Thymus (tissue), 11 donors: Measurements from ENCODE around the gene SLC16A11. TPM values are rescaled to one million over a fixed set of nuclear protein-coding genes. Genes with fewer than 3 reads are reported as not detected.

ENCODE experiments used
- DNase-seq, 9 donors: peaks; one replicate each; pipeline ENCODE4 v3.0.0-alpha.2; 2013; ENCODE audit warnings: low spot score in 9 of 9, low read depth in 6 of 9, missing footprints in 1 of 9
- H3K27ac ChIP-seq, 2 donors: one replicate each; pipeline ENCODE4 v1.5.1; 2013; ENCODE audit warnings: control low read depth in 1 of 2, low read depth in 1 of 2, low read length in 1 of 2, mild to moderate bottlenecking in 1 of 2, moderate library complexity in 1 of 2
- H3K27me3 ChIP-seq, 2 donors: one replicate each; pipeline ENCODE4 v1.5.1; 2013; ENCODE audit warnings: low read length in 1 of 2; ENCODE audit not compliant: control insufficient read depth in 2 of 2, insufficient read depth in 1 of 2
- H3K36me3 ChIP-seq, 2 donors: one replicate each; pipeline ENCODE4 v1.5.1; 2013; ENCODE audit warnings: low read length in 1 of 2, mild to moderate bottlenecking in 1 of 2, moderate library complexity in 1 of 2; ENCODE audit not compliant: control insufficient read depth in 2 of 2, insufficient read depth in 2 of 2
- H3K4me1 ChIP-seq, 2 donors: one replicate each; pipeline ENCODE4 v1.5.1; 2013; ENCODE audit warnings: low read length in 2 of 2; ENCODE audit not compliant: control insufficient read depth in 2 of 2, insufficient read depth in 2 of 2
- H3K4me3 ChIP-seq, 2 donors: one replicate each; pipeline ENCODE4 v1.5.1; 2013; ENCODE audit warnings: low read length in 2 of 2, control low read depth in 1 of 2, mild to moderate bottlenecking in 1 of 2
- H3K9me3 ChIP-seq, 2 donors: one replicate each; pipeline ENCODE4 v1.5.1; 2013; ENCODE audit warnings: low read length in 1 of 2, mild to moderate bottlenecking in 1 of 2; ENCODE audit not compliant: control insufficient read depth in 2 of 2, insufficient read depth in 1 of 2
- WGBS: extraction: QIAGEN DNeasy Blood & Tissue Kit; methylation state at CpG from one replicate; pipeline ENCODE4 v1.1.7; 2013; 5-methylcytosine and 5-hydroxymethylcytosine counted together
- polyA plus RNA-seq: library from polyadenylated mRNA; stranded (reverse); fragments of 200-250 nt; gene quantifications from one replicate; pipeline ENCODE4 v1.2.3, GENCODE V29; 2013
- total RNA-seq: library from RNA; stranded (reverse); fragments of 120-200 nt; gene quantifications from one replicate; pipeline ENCODE4 v1.2.4, GENCODE V29; 2013
- donor health status: healthy.

Gene SLC16A11
- total and polyA plus RNA-seq, 2 donors, result 0.52 to 7.4 TPM

DNA sequence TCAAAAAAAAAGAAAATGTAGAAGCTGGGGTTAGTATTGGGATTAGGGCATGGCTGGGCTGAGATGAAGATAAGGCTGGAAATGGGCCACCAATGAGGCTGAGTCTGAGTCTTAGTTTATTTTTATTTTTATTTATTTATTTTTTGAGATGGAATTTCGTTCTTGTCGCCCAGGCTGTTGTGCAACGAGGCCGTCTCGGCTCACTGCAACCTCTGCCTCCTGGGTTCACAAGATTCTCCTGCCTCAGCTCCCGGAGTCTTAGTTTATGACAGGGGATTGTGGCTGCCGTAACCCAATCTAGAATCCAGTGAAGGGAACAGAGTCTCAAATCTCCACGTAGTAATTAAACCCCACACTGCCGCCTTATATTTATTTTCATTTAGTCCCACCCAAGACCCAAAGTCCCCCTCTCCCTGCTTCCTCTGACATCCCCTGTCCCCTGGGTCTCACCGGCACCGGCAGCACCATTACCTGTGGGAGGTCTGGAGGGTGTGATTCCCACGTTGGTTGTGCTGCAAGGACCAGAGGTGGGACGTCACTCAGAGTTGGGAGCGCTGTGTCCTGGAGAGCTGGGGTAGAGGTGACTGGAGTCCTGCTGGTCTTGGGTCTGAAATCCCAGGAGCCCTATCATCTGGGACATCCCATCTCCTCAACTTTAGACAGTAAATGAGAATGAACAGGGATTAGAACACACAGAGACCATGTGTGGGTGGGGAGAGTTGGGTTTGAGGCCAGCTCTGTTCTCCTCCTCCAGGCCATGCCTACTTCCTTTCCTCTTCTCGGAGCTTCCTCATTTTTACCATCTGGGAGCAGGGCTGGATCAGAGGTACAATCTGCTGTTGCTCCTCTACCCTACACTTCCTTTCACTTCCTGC, 35.9 kb upstream of the SLC16A11 start, which contains the start of gene CLEC10A:
CLEC10A (minus strand) TSS at position 671 of the 875 bp plus-strand sequence. CDS start 1,439 bp downstream, outside the sequence.
- Histone ChIP-seq H3K4me3 (no peak within 1 kb of the TSS), H3K27ac (no peak within 1 kb of the TSS), H3K36me3 (no peaks in the 10 kb centered on the region), H3K4me1 (no peaks in the 10 kb centered on the region), H3K27me3 (peaks cover 0 to 8% of the 10 kb centered on the region in 2 donors), H3K9me3 (no peaks in the 10 kb centered on the region)
- no peak for DNase-seq
- WGBS, result 84% methylated on average over 15 of the region's 15 CpGs

- Histone ChIP-seq H3K4me1 (no peaks in the 10 kb centered on the region), H3K27ac (no peak overlapping the region), H3K9me3 (no peaks in the 10 kb centered on the region), H3K36me3 (no peaks in the 10 kb centered on the region), H3K27me3 (peaks cover 0 to 8% of the 10 kb centered on the region in 2 donors), H3K4me3 (no peak overlapping the region)
- WGBS, result 96% methylated on average over 10 of the region's 10 CpGs
- DNase-seq, result no peak
These were observed 34.8 kb upstream of the SLC16A11 start for GRCh38 chr17:7078711-7079110.

DNA sequence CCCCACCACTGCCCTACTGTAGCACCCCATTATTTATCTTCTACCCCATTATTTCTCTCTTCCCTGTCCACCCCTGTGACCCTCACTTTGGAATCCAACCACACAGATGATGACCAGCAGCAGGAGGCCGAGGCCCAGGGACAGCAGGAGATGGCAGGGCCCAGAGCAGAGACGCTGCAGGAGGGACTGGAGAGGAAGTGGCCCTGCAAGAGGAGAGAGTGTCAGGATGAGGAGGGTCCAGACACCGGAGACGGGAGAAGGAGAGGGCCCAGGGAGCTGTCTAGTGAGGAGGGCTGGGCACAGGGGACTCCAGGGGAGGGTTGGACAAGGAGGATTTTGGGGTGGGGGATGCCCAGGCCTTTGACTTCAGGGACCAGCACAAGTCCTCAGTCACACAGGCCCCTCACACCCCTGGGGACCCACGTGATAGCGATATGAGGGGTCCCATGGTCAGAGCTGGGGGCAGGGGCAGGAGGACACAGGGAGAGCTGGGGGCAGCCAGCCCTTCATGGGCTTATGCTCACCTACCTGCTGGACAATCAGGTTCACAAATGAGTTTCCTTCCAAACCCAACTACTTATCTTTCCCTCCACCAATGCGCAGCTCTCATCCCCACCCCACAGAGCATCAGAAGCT, 34.1 kb upstream of the SLC16A11 start:
- WGBS, result 96% methylated on average over 7 of the region's 7 CpGs
- H3K4me1 ChIP-seq, result no peaks in the 10 kb centered on the region
- H3K27ac ChIP-seq, result no peak overlapping the region
- H3K4me3 ChIP-seq, result no peak overlapping the region
- no peak for DNase-seq
- H3K36me3 ChIP-seq, result no peaks in the 10 kb centered on the region
- H3K9me3 ChIP-seq, result no peaks in the 10 kb centered on the region
- peaks cover 0 to 7% of the 10 kb centered on the region in 2 donors for H3K27me3 ChIP-seq

GRCh38 chr17:7074931-7075330, 31.0 kb upstream of the SLC16A11 start:
- Histone ChIP-seq H3K27ac (no peak overlapping the region), H3K9me3 (no peaks in the 10 kb centered on the region), H3K4me3 (no peak overlapping the region), H3K36me3 (no peaks in the 10 kb centered on the region), H3K4me1 (no peaks in the 10 kb centered on the region), H3K27me3 (peaks cover 0 to 10% of the 10 kb centered on the region in 2 donors)
- no peak for DNase-seq
- 96% methylated on average over 14 of the region's 14 CpGs for WGBS

- 96% methylated on average over 2 of the region's 2 CpGs for WGBS
- Histone ChIP-seq H3K36me3 (no peaks in the 10 kb centered on the region), H3K4me1 (no peaks in the 10 kb centered on the region), H3K4me3 (no peak overlapping the region), H3K27ac (no peak overlapping the region), H3K27me3 (peaks cover 0 to 7% of the 10 kb centered on the region in 2 donors), H3K9me3 (no peaks in the 10 kb centered on the region)
- DNase-seq, result no peak
These were observed 28.5 kb upstream of the SLC16A11 start for GRCh38 chr17:7072406-7072805.

GRCh38 chr17:7070712-7071111, 26.8 kb upstream of the SLC16A11 start:
- Histone ChIP-seq H3K9me3 (no peaks in the 10 kb centered on the region), H3K4me3 (no peak overlapping the region), H3K36me3 (no peaks in the 10 kb centered on the region), H3K27me3 (peaks cover 0 to 7% of the 10 kb centered on the region in 2 donors), H3K4me1 (no peaks in the 10 kb centered on the region), H3K27ac (no peak overlapping the region)
- no peak for DNase-seq
- 91% methylated on average over 3 of the region's 3 CpGs for WGBS

DNA sequence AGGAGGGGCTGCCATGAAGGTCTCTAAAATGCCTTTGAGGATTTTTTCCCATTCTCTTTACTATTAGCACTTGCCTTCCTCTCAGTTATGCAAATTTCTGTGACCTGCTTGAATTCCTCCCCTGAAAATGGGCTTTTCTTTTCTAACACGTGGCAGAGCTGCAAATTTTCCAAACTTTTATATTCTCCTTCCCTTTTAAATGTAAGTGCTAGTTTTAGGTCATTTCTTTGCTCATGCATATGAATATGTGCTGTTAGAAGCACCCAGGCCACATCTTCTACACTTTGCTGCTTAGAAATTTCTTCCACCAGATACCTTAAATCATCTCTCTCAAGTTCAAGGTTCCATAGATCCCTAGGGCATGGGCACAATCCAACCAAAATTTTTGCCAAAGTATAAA, 24.4 kb upstream of the SLC16A11 start:
- Histone ChIP-seq H3K27ac (no peak overlapping the region), H3K9me3 (no peaks in the 10 kb centered on the region), H3K4me1 (no peaks in the 10 kb centered on the region), H3K36me3 (no peaks in the 10 kb centered on the region), H3K27me3 (peaks cover 2 to 11% of the 10 kb centered on the region in 2 donors), H3K4me3 (no peak overlapping the region)
- WGBS, result 33% methylated on average over 1 of the region's 1 CpG
- no peak for DNase-seq

DNA sequence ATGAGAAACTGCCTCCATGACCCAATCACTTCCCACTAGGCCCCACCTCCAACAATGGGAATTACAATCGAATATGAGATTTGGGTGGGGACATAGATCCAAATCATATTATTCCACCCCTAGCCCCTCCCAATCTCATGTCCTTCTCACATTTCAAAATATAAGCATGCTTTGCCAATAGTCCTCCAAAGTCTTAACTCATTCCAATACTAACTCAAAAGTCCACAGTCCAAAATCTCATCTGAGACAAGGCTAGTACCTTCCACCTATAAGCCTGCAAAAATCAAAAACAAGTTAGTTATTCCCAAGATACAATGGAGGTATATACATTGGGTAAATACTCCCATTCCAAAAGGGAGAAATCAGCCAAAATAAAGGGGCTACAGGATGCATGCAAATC, 23.3 kb upstream of the SLC16A11 start:
- peaks cover 2 to 10% of the 10 kb centered on the region in 2 donors for H3K27me3 ChIP-seq
- no peak for DNase-seq
- H3K9me3 ChIP-seq, result no peaks in the 10 kb centered on the region
- no peak overlapping the region for H3K27ac ChIP-seq
- H3K36me3 ChIP-seq, result no peaks in the 10 kb centered on the region
- no peaks in the 10 kb centered on the region for H3K4me1 ChIP-seq
- no peak overlapping the region for H3K4me3 ChIP-seq
- WGBS, result 94% methylated on average over 1 of the region's 1 CpG

GRCh38 chr17:7064261-7064660, 20.4 kb upstream of the SLC16A11 start:
- Histone ChIP-seq H3K4me1 (no peaks in the 10 kb centered on the region), H3K4me3 (no peak overlapping the region), H3K27me3 (peaks cover 2 to 5% of the 10 kb centered on the region in 2 donors), H3K9me3 (no peaks in the 10 kb centered on the region), H3K27ac (no peak overlapping the region), H3K36me3 (no peaks in the 10 kb centered on the region)
- WGBS, result 90% methylated on average over 4 of the region's 4 CpGs
- DNase-seq, result no peak
